ENCODE results near the gene COG5. TPM values are rescaled to one million over a fixed set of nuclear protein-coding genes. Genes with fewer than 3 reads are reported as not detected.
A peak's percentile ranks its signal among the peaks of the same experiment; 100 is the strongest.

COG5 gene
- total and polyA plus RNA-seq, 11 donors = 9.4 to 61.6 (median 42.1) TPM

DNA sequence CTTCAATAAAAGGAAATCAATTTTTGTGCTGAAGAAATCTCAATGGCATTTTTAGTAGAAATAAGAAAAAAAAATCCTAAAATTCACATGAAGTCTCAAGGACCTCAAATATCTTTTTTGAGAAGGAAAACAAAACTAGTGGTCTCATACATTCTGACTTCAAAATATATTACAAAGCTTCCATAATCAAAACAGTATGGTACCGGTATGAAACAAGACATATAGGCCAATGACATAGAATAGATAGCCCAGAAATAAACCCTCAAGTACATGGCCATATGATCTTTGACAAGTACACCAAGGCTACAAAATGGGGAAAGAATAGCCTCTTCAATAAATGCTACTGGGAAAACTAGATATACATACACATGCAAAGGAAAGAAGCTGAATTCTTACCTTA lies 225.6 kb downstream of the COG5 start:
- DNase-seq (no peak), ATAC-seq (no peak)
- Histone ChIP-seq H3K27me3 (no peaks in the 10 kb centered on the region), H3K27ac (no peak overlapping the region), H3K36me3 (no peaks in the 10 kb centered on the region), H3K4me1 (peaks cover 0 to 9% (median 3%) of the 10 kb centered on the region in 12 donors), H3K9me3 (peaks cover 0 to 33% (median 6%) of the 10 kb centered on the region in 12 donors), H3K4me3 (no peak overlapping the region)
- no peak for TF ChIP-seq POLR2A (IDR thresholded peaks at IDR 0.05)
- TF ChIP-seq, protein P1, sequence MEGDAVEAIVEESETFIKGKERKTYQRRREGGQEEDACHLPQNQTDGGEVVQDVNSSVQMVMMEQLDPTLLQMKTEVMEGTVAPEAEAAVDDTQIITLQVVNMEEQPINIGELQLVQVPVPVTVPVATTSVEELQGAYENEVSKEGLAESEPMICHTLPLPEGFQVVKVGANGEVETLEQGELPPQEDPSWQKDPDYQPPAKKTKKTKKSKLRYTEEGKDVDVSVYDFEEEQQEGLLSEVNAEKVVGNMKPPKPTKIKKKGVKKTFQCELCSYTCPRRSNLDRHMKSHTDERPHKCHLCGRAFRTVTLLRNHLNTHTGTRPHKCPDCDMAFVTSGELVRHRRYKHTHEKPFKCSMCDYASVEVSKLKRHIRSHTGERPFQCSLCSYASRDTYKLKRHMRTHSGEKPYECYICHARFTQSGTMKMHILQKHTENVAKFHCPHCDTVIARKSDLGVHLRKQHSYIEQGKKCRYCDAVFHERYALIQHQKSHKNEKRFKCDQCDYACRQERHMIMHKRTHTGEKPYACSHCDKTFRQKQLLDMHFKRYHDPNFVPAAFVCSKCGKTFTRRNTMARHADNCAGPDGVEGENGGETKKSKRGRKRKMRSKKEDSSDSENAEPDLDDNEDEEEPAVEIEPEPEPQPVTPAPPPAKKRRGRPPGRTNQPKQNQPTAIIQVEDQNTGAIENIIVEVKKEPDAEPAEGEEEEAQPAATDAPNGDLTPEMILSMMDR (IDR thresholded peaks at IDR 0.05) = no peak
- 97 to 100% (median 98%) methylated on average over 1 of the region's 1 CpG for WGBS, 4 donors
- intact Hi-C loops (cut with DNase I) = no loop called here

GRCh38 chr7:107332488-107333269 lies 231.0 kb downstream of the COG5 start:
- H3K27ac ChIP-seq = peak overlapping the region in 1 of 12 donors; percentile 11
- peak in 1 of 4 donors; percentile 31 for ATAC-seq
- no peak for TF ChIP-seq POLR2A (IDR thresholded peaks at IDR 0.05)
- TF ChIP-seq, protein P1 (IDR thresholded peaks at IDR 0.05) = no peak
- intact Hi-C loops (cut with DNase I) = no loop called here
- DNase-seq = no peak
- H3K4me3 ChIP-seq = peak overlapping the region in 5 of 12 donors; percentile 0 to 32 (median 4)
- H3K27me3 ChIP-seq = no peaks in the 10 kb centered on the region
- peaks cover 0 to 16% (median 10%) of the 10 kb centered on the region in 12 donors for H3K4me1 ChIP-seq
- peaks cover 0 to 4% (median 0%) of the 10 kb centered on the region in 12 donors for H3K9me3 ChIP-seq
- WGBS, 4 donors = 49 to 58% (median 57%) methylated on average over 4 of the region's 4 CpGs
- H3K36me3 ChIP-seq = peaks cover 0 to 5% (median 0%) of the 10 kb centered on the region in 9 donors

GRCh38 chr7:107330478-107330877 lies 233.2 kb downstream of the COG5 start:
- peaks cover 0 to 8% (median 0%) of the 10 kb centered on the region in 12 donors for H3K9me3 ChIP-seq
- H3K27me3 ChIP-seq = no peaks in the 10 kb centered on the region
- H3K36me3 ChIP-seq = peaks cover 0 to 5% (median 0%) of the 10 kb centered on the region in 9 donors
- TF ChIP-seq, protein P1 (IDR thresholded peaks at IDR 0.05) = no peak
- no peak for TF ChIP-seq POLR2A (IDR thresholded peaks at IDR 0.05)
- DNase-seq (no peak), ATAC-seq (no peak)
- no peak overlapping the region for H3K4me3 ChIP-seq
- H3K27ac ChIP-seq = no peak overlapping the region
- H3K4me1 ChIP-seq = peaks cover 0 to 16% (median 10%) of the 10 kb centered on the region in 12 donors
- intact Hi-C loops (cut with DNase I) = no loop called here

- Histone ChIP-seq H3K27ac (no peak overlapping the region), H3K36me3 (peaks cover 0 to 14% (median 5%) of the 10 kb centered on the region in 9 donors), H3K9me3 (peaks cover 0 to 8% (median 0%) of the 10 kb centered on the region in 12 donors), H3K4me1 (peaks cover 0 to 9% (median 5%) of the 10 kb centered on the region in 12 donors), H3K27me3 (no peaks in the 10 kb centered on the region), H3K4me3 (no peak overlapping the region)
- no peak for ATAC-seq
- intact Hi-C loops (cut with DNase I) = no loop called here
- no peak for TF ChIP-seq POLR2A (IDR thresholded peaks at IDR 0.05)
- TF ChIP-seq, protein P1 (IDR thresholded peaks at IDR 0.05) = no peak
- DNase-seq = no peak
These were observed 235.6 kb downstream of the COG5 start for GRCh38 chr7:107327986-107328569.

Data from heart left ventricle (tissue), 16 donors.